HG02678 (cell line): ENCODE measurements around the gene BEGAIN.
"Not testable (repeated sequence)": the region's sequence is repeated elsewhere in the genome, so short reads cannot be mapped to it uniquely, and the experiment has no call there.

Experiments
- ATAC-seq: cut with Tn5 transposase; IDR thresholded peaks from one replicate; pipeline ENCODE4 v1.9.1; 2021; ENCODE audit warnings: mild to moderate bottlenecking, moderate library complexity; ENCODE audit not compliant: unreplicated experiment

The BEGAIN gene

DNA sequence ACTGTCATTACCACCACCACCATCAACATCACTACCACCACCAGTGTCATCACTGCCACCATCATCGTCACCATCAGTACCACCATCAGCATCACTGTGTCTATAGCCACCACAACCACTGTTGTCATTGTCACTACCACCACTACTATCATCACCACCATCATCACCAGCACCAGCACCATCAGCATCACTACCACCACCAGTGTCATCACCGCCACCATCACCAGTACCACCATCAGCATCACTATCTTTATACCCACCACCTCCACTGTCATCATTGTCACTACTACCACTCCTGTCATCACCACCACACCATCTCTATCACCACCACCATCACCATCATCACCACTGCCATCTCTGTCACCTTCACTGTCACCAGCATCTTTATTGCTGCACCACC lies 60.6 kb downstream of the BEGAIN start:
- ATAC-seq: no peak

GRCh38 chr14:100526057-100526456 lies 61.2 kb downstream of the BEGAIN start:
- no peak for ATAC-seq

GRCh38 chr14:100525615-100526014 lies 61.6 kb downstream of the BEGAIN start:
- ATAC-seq: no peak

DNA sequence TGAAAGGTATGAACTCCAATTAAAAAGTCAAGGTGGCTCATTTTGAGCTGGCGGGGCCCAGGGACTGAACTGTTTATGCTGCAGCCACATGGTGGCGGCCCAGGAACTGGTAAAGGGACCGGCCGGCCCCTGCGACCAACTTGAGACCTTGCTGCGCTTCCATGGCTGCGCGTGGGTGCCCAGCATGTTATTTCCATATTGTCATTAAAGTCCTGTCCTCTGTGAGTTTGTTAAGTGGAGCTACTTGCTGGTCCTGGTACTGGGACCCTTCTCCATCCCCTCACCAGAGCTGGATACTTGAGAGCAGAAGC lies 62.3 kb downstream of the BEGAIN start:
- no peak for ATAC-seq

- no peak for ATAC-seq
Measured at GRCh38 chr14:100524233-100524932, 62.8 kb downstream of the BEGAIN start.

DNA sequence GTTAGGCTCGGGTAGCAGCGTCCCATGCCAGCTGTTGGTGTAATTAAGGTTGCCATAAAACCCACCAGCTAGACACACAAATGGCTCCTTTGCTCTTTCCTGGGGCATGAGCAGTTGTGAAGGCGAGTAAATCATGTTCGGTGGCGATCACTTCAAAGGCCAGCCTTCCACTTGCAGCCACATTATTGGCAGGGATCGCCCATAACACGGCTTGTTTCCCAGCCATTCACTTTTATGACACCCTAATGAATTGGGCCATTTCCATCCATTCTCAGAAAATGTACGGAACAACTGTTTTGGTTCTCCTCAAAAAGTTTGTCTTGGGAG lies 63.4 kb downstream of the BEGAIN start:
- no peak for ATAC-seq

GRCh38 chr14:100523131-100523842 lies 63.9 kb downstream of the BEGAIN start:
- no peak for ATAC-seq

DNA sequence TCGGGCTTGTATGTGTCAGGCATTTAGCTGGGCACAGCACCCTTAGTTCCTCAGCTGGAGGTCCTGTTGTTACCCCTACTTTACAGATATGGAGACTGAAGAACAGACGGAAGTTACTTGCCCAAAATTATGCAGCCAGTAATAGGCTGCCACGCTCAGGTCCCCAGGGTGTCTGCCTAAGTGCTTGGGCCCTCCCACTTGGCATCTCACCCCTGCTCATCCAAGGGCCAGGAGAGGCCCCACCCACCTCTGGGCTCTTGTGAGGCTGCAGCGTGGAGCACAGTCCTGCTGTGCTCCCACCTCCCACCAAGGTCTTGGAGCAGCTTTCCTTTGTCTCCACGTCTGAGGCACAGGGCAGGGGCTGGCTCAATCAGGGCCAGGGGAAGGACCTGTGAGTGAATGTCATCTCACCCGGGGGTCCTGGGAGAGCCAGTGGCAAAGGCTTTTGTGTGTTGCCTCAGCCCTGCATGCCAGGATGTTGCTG lies 64.6 kb downstream of the BEGAIN start:
- ATAC-seq: no peak

DNA sequence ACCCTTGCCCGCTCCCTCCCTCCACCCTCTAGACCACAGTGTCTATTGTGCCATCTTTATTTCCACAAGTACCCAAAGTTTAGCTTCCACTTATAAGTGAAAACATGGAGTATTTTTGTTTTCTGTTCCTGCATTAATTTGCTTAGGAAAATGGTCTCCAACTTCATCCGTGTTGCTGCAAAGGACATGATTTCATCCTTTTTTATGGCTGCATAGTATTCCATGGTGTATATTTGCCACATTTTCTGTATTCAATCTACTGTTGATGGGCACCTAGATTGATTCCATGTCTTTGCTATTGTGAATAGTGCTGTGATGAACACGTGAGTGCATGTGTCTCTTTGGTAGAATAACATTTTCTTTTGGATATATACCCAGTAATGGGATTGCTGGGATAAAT lies 81.2 kb downstream of the BEGAIN start:
- ATAC-seq: not testable (repeated sequence)

GRCh38 chr14:100504372-100505078 lies 82.7 kb downstream of the BEGAIN start:
- ATAC-seq: no peak

DNA sequence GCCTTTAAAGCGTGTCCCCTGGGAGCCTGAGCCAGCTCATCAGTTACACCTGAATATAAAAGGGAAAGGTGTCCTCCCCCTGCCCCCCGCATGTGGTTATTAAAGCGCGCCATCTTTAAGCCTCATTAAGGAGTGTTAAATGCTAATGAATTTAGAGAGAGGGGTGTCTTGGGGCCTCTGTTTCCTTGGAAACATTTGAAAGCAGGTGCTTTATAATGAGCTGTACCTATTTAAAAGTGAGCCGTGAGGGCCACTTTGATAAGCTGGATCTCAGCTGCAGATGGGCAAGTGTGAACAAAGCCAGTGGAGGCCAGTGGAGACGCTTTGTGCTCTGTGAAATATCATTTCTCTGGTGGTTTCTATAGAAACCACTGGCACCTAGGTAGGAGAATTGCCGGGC lies 84.0 kb downstream of the BEGAIN start:
- ATAC-seq: no peak

DNA sequence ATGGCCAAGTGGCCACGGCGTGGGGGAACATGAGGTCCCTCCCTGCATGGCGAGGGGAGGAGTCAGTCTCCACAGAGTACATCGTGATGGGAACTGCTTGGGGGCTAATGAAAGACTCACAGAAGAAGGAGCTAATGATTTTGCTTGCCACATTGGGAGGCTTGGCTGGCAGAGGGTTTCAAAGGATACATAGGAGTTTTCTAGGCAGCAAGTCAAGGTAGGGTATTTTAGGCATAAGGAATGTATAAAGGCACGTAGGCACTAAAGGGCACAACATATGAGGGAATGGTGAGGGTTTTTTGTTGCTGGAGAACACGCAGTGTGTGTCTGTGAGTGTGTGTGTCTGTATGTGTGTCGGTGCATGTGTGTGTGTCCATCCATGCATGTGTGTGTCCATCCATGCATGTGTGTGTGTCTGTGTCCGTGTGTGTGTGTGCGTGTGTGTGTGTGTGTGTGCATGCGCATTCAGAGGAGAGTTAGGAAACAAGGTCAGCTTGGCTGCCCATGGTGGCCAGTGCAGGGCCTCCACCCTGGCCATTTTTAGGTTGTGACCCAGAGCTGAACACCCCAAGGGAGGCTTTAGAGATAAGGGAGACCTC lies 84.5 kb downstream of the BEGAIN start:
- no peak for ATAC-seq

GRCh38 chr14:100500128-100500527 lies 87.1 kb downstream of the BEGAIN start:
- ATAC-seq: no peak

- ATAC-seq: no peak
Measured at GRCh38 chr14:100498068-100498467, 89.1 kb downstream of the BEGAIN start.

DNA sequence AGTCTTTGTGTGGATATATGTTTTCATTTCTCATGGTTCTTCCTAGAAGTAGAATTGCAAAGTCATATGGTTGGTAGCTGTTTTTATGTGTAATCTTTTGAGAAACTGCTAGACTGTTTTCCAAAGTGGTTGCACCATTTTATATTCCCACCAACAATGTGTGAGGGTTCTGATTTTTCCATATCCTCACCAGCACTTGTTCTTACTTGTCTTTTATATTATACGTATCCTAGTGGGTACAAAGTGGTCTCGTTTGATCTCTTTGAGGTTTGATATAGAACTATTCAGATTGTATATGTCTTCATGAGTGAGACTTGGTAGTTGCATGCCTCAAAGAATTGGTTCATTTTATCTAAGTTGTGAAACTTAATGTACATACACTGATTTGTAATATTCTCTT lies 91.3 kb downstream of the BEGAIN start:
- ATAC-seq: no peak

DNA sequence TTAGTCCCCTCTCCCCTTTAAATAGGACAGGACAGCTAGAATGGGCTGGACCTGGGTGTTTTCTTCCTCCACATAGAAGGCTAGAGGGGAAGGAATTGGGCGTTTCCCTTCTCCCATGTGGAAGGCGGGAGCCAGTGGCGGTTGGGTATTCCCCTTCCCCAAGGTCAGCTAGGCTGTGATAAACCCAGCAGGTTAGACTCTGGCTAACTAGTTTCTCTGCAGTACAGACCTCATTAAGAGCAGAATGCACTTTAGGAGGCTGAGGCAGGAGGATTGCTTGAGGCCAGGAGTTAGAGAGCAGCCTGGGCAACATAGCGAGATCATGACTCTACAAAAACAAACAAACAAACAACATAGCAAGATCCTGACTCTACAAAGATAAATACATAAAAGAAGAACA lies 92.6 kb downstream of the BEGAIN start:
- ATAC-seq: no peak

DNA sequence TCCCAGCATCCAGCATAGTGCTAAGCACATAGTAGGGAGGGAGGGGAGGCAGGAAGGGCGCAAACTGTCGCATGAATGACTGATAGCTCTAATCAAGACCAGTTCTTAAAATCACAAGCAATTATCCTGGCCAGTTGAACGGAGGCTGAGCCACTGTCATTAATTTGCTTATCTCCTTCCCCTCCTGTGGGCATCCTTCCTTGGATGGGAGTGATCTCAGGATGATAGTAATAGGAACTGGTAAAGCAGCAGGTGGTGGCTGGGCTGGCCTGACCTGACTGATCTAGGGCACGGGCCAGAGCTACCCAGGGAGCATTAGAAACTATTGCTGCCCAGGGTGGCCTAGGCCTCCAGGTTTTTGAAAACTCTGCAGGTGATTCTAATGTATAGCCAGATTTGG lies 97.0 kb downstream of the BEGAIN start:
- ATAC-seq: no peak

- no peak for ATAC-seq
Measured at GRCh38 chr14:100488057-100488456, 99.2 kb downstream of the BEGAIN start.

DNA sequence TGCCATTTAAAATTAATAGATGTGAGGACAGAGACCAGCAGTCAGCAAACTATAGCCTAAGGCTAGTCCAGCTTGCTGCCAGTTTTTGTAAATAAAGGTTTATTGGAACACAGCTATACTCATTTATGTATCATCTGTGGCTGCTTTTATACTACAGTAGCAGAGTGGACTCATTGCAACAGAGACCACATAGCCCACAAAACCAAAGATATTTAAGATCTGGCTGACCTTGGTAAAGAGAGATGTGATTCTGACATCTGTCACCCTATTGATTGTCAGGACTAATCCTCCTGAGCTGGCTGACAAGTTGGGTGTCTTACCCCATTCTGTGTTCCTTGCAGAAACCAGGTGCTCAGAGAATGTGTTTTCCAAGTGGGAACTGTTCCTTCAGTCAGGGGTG lies 99.9 kb downstream of the BEGAIN start:
- ATAC-seq: no peak
